HG03354 (cell line): ENCODE measurements around the gene KRT84.
"Not testable (repeated sequence)": the region's sequence is repeated elsewhere in the genome, so short reads cannot be mapped to it uniquely, and the experiment has no call there.

Experiments used
- ATAC-seq: cut with Tn5 transposase; IDR thresholded peaks from one replicate; pipeline ENCODE4 v1.9.1; 2021; ENCODE audit warnings: mild to moderate bottlenecking; ENCODE audit not compliant: unreplicated experiment, poor library complexity, severe bottlenecking

KRT84 gene

GRCh38 chr12:52347551-52348510 is 37.6 kb downstream of the KRT84 start:
- no peak for ATAC-seq

GRCh38 chr12:52347016-52347415 is 38.4 kb downstream of the KRT84 start:
- no peak for ATAC-seq

- ATAC-seq: no peak
Measured at GRCh38 chr12:52346593-52346992, 38.9 kb downstream of the KRT84 start.

GRCh38 chr12:52345041-52345440 is 40.4 kb downstream of the KRT84 start:
- ATAC-seq: not testable (repeated sequence)

DNA sequence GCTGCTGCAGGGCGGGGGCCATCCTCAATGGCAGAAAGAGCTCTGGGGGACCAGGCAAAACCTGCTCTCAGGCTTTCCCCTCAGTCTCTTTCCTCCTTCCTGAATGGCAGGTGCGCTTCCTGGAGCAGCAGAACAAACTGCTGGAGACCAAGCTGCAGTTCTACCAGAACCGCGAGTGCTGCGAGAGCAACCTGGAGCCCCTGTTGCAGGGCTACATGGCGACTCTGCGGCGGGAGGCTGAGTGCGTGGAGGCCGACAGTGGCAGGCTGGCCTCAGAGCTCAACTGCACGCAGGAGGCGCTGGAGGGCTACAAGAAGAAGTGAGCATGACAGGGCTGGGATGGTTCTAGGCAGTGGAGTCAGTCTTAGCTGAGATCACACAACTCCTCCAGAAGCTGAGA is 41.3 kb downstream of the KRT84 start:
- ATAC-seq: no peak

DNA sequence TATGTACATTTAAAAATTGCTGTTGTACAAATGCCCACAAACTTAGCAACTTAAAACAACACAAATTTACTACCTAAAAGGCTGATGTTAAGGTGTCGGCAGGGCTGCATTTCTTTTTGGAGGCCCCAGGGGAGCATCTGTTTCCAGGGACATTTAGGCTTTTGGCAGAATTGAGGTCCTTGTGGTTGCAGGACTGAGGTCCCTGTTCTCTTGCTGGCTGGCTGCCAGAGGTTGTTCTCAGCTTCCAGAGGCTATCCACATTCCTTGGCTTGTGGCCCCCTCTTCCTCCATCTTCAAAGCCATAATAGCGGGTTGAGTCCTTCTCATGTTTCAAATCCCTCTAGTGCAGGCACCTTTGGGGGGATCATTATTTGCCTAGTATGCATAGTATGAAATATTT is 41.9 kb downstream of the KRT84 start:
- no peak for ATAC-seq

DNA sequence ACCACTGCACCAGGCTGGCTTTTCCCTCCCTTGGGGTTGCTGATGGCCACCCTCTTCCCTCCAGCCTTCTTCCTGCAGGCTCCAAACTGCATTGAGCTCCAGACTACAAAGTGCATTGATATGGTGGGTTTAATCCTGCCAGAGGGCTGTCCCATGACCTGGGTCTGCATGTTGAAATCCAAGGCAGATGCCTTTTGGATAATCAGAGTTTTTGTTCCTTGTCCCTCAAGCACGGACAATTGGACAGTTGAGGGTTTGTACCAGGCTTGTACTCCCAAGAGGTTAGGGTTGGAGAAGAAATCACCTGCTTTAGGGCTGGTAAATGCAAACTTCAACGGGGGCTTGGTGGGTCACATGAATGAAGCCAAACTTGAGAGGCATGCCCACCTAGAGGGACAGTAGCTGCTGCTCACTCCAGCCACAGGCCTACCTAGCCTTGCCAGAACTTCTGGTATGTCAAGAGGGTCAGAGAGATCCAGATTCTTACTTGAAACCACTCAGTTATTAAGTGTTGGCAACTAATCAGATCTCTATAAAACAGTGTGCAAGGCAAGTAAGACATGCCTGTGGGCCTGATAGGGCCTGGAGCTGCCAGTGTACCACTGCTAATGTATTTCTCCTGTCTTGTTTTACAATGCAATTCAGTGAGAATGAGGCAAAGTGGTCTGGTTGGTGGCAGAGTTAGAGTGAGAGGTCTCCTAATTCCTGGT is 42.5 kb downstream of the KRT84 start:
- ATAC-seq: no peak

DNA sequence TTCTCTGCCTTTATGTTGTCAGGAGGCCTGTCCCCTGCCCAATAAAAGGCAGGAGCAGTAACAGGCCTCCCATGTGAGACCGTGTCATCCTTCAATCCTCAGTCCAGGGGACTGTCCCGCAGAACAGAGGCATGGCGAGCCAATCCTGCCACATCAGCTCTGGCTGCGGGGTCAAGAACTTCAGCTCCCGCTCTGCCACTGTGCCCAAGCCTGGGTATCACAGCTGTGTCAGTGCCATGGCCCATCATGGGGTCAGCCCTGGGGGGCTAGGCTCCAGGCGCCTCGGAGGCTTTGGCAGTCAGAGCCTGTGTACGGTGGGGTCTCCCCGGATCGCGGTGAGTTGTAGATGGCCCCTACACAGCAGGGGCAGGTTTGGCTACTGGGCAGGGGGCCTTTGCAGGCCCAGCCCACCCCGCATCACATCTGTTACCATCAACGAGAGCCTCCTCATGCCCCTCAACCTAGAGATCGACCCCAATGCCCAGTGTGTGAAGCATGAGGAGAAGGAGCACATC is 44.3 kb downstream of the KRT84 start:
- ATAC-seq: no peak

DNA sequence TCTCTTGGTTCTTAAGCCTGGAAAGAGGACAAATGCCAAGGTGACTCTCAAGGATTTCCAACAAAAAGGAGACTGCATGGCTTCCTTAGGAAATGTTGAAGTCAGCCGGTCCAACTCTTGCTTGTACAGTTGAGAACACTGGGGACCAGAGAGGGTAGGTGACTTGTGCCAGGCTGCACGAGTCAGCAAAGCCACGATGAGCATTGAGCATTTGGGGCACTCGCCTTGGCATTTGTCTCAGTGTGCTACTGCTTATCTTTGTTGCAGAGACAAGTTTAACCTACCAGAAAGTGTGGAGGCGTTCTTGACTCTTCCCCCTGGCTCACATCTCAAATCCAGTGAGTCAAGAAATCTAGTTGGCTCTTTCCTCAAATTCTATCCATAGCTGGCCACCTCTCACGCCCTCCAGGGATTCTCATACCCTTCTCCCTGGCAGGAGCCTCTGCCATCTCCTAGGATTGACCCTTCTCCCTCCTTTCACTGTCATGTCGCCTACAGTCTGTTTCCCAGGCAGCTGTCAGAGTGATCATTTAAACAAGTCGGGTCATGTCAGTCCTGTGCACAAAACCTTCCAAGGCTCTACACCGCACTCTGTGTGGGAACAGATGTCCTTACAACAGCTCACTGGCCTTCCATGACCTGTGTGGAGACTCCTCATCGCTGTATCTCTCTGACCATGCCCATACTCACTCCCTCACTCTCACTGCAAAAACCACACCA is 47.1 kb downstream of the KRT84 start:
- no peak for ATAC-seq

- no peak for ATAC-seq
Measured at GRCh38 chr12:52337054-52337453, 48.4 kb downstream of the KRT84 start.

DNA sequence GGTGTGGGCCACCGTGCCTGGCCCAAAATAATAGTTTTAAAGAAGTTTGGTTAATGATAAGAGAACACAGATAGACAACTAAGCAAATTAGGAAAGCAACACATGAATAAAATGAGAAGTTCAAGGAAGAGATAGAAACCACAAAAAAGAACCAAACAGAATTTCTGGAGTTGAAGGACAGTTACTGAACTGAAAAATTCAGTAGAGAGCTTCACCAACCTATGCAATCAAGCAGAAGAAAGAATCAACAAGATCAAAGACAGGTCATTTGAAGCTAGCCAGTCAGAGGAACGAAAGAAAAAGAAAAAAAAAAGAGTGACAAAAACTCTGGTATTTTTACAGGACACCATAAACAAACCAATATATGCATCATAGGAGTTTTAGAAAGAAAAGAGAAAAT is 48.8 kb downstream of the KRT84 start:
- ATAC-seq: no peak

DNA sequence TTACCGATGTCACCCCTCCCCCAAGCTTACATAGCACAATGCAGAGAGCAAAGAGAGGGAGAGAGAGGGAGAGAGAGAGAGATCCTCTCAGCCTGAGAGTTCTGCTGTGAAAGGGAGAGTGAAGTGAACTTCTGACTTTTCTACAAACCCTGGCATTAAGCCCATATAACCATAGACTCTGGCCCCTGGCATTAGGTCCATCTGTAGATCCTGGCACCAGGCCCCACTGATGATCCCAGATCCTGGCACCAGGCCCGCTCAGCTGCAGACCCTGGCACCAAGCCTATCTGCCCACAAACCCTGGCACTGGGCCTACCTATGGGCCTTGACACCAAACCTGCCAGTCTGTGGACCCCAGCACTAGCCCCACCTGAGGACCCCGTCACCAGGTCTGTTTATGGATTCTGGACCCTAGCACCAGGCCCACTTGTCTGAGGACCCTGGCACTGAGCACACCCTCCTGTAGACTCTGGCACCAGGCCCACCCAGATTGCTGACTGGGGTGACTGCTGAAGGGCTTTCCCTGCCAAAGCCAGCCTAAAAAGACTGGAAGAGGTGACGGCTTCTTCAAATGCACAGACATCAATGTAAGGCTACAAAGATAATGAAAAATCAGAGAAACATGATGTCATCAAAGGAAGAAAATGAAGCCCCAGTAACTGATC is 49.7 kb downstream of the KRT84 start:
- no peak for ATAC-seq

DNA sequence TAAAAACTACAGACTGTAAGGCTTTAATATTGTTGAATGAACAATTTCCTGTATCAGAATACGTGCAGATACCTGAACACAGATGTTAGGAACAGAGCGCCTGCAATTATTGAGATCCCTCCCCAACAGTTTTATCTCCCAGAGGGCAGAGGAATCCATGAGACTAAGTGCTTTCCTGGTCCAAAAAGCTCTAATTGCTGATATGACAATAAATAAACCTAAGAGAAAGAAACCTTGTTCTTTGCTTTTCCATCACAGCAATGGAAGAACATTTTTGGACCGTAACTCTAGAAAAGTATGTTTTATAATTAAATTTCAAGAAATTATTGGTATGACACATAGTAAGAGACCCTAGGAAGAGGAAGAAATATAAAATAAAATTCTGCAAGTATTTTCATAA is 51.3 kb downstream of the KRT84 start:
- ATAC-seq: no peak

DNA sequence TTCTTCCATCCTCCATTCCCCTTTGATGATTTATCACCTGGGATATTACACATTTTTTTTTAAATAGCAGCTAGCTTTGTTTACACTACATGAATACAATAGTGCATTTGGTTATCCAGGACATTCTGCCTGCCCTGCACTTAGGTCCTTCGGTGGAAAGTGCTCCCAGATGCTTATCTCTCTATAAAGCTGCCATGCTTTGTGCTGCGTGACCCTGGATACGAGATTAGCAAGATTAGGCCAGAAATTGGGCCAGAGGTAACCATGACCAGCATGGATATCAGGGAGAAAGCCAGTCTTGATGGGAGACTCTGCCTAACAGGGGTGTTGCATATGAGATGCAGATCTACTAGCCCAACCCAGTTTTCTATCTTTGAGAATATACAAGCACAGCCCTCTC is 52.1 kb downstream of the KRT84 start:
- ATAC-seq: no peak

DNA sequence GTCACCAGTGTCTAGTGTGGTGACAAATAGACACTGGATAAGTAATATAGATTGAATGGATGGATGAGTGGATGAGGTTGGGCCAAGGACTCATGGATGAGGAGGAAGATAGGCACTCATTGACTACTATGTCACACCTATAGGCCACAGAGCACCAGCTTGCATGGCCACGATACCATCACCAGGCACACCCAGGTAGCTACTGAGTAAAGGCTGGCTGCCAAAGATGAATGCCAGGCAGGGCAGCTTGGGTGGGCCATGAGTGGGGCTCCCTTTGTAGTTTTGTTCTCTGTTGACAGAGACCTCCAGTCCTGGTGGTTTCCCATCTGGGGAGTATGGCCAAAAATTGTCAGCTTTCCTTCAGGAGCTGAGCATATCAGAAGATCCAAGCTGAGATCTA is 53.1 kb downstream of the KRT84 start:
- no peak for ATAC-seq

GRCh38 chr12:52331833-52332232 is 53.6 kb downstream of the KRT84 start:
- no peak for ATAC-seq

- no peak for ATAC-seq
Measured at GRCh38 chr12:52331039-52331438, 54.4 kb downstream of the KRT84 start.

DNA sequence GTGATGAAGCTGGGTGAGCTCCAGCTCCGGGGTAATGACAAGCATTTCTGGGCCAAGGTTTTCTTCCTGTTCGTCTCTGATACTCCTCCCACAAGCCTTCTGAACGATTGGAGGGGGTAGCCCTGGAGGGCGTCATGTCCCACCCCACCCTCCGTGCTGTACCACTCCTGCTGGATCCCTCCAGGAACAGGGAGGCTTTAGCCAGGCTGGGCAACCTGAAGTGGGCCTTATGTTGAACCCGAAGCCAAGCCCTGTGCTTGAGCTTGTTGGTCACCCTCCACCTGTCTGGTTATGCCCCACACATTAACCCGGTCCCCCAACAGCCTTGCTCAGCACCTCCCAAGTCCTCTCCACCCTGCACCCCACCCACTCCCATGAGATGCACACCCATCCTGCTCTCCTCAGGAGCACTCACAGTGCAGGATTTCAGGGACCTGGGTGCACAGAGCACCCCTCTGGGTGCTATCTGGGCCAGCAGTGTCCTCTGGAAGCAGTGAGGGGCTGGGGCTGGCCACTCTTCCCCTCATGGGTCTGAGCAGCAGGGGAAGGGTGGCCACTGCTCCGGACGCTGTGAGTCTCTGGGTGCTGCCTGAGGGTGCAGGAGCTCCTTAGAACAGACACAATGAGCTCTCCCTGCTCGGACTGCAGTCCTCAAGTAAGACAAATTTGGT is 57.5 kb downstream of the KRT84 start:
- ATAC-seq: no peak
